ENCODE results near the gene PAK5. TPM values are rescaled to one million over a fixed set of nuclear protein-coding genes. Genes with fewer than 3 reads are reported as not detected.
"Not testable (repeated sequence)": the region's sequence is repeated elsewhere in the genome, so short reads cannot be mapped to it uniquely, and the experiment has no call there.

PAK5 gene
- total RNA-seq, 5 donors from 2014 or later (not counting 1 experiment from before 2014, with no cell fraction given) = not detected

GRCh38 chr20:9660236-9660868 lies 178.5 kb downstream of the PAK5 start:
- ATAC-seq (replicated peaks in 1 of 4) (no peak), DNase-seq (no peak)
- H3K27ac Mint-ChIP-seq = no peak overlapping the region

GRCh38 chr20:9647741-9648140 lies 191.1 kb downstream of the PAK5 start:
- Histone ChIP-seq H3K27ac (ENCODE audit: low read length) (no peak overlapping the region), H3K4me1 (ENCODE audit: control insufficient read depth in 1 of 2, extremely low read depth in 1 of 2, insufficient read depth in 2 of 2, low read length in 2 of 2) (no peaks in the 10 kb centered on the region), H3K27me3 (replicated peaks in 1 of 2; ENCODE audit: control insufficient read depth in 2 of 2, extremely low read depth in 1 of 2, insufficient read depth in 2 of 2, low read length in 1 of 2) (no peaks in the 10 kb centered on the region), H3K36me3 (ENCODE audit: control insufficient read depth in 2 of 2, extremely low read depth in 1 of 2, insufficient read depth in 1 of 2, low read length in 1 of 2) (no peaks in the 10 kb centered on the region), H3K4me3 (ENCODE audit: control insufficient read depth in 1 of 2, extremely low read depth in 1 of 2, low read length in 1 of 2) (no peak overlapping the region), H3K9me3 (no peaks in the 10 kb centered on the region)
- WGBS (ENCODE audit: insufficient coverage) = no CpG with 5 or more reads among the region's 2 CpGs
- ChIA-PET CTCF (no interaction called here), POLR2A (no interaction called here)
- no peaks in the 10 kb centered on the region for H3K27me3 Mint-ChIP-seq
- no peaks in the 10 kb centered on the region for H3K4me1 Mint-ChIP-seq
- H3K27ac Mint-ChIP-seq = no peak overlapping the region
- DNase-seq (no peak), ATAC-seq (replicated peaks in 1 of 4) (no peak)
- no peaks in the 10 kb centered on the region for H3K36me3 Mint-ChIP-seq
- no peak overlapping the region for H3K4me3 Mint-ChIP-seq
- H3K9me3 Mint-ChIP-seq = peaks cover 0 to 2% (median 0%) of the 10 kb centered on the region in 3 donors

More at GRCh38 chr20:9660236-9660868, 178.5 kb downstream of the PAK5 start:
- peaks cover 8 to 9% (median 9%) of the 10 kb centered on the region in 3 donors for H3K9me3 Mint-ChIP-seq
- no peaks in the 10 kb centered on the region for H3K9me3 ChIP-seq
- no peaks in the 10 kb centered on the region for H3K27me3 ChIP-seq (replicated peaks in 1 of 2; ENCODE audit: control insufficient read depth in 2 of 2, extremely low read depth in 1 of 2, insufficient read depth in 2 of 2, low read length in 1 of 2)
- H3K36me3 ChIP-seq (ENCODE audit: control insufficient read depth in 2 of 2, extremely low read depth in 1 of 2, insufficient read depth in 1 of 2, low read length in 1 of 2) = no peaks in the 10 kb centered on the region
- no peak overlapping the region for H3K27ac ChIP-seq (ENCODE audit: low read length)
- H3K4me3 Mint-ChIP-seq = no peak overlapping the region
- H3K4me3 ChIP-seq (ENCODE audit: control insufficient read depth in 1 of 2, extremely low read depth in 1 of 2, low read length in 1 of 2) = no peak overlapping the region
- 61% methylated on average over 4 of the region's 8 CpGs for WGBS (ENCODE audit: insufficient coverage)
- POLR2A ChIA-PET = no interaction called here
- H3K4me1 ChIP-seq (ENCODE audit: control insufficient read depth in 1 of 2, extremely low read depth in 1 of 2, insufficient read depth in 2 of 2, low read length in 2 of 2) = no peaks in the 10 kb centered on the region
- no peaks in the 10 kb centered on the region for H3K36me3 Mint-ChIP-seq
- no peaks in the 10 kb centered on the region for H3K4me1 Mint-ChIP-seq
- CTCF ChIA-PET = no interaction called here
- H3K27me3 Mint-ChIP-seq = no peaks in the 10 kb centered on the region

- Histone ChIP-seq H3K9me3 (no peaks in the 10 kb centered on the region), H3K4me1 (ENCODE audit: control insufficient read depth in 1 of 2, extremely low read depth in 1 of 2, insufficient read depth in 2 of 2, low read length in 2 of 2) (no peaks in the 10 kb centered on the region), H3K27me3 (replicated peaks in 1 of 2; ENCODE audit: control insufficient read depth in 2 of 2, extremely low read depth in 1 of 2, insufficient read depth in 2 of 2, low read length in 1 of 2) (no peaks in the 10 kb centered on the region), H3K36me3 (ENCODE audit: control insufficient read depth in 2 of 2, extremely low read depth in 1 of 2, insufficient read depth in 1 of 2, low read length in 1 of 2) (no peaks in the 10 kb centered on the region), H3K27ac (ENCODE audit: low read length) (no peak overlapping the region), H3K4me3 (ENCODE audit: control insufficient read depth in 1 of 2, extremely low read depth in 1 of 2, low read length in 1 of 2) (no peak overlapping the region)
- no peak overlapping the region for H3K4me3 Mint-ChIP-seq
- DNase-seq = no peak
- H3K27me3 Mint-ChIP-seq = no peaks in the 10 kb centered on the region
- no peak for ATAC-seq (replicated peaks in 1 of 4)
- no peaks in the 10 kb centered on the region for H3K36me3 Mint-ChIP-seq
- H3K9me3 Mint-ChIP-seq = no peaks in the 10 kb centered on the region
- CTCF ChIA-PET = no interaction called here
- 100% methylated on average over 1 of the region's 3 CpGs for WGBS (ENCODE audit: insufficient coverage)
- H3K4me1 Mint-ChIP-seq = no peaks in the 10 kb centered on the region
- no peak overlapping the region for H3K27ac Mint-ChIP-seq
- POLR2A ChIA-PET = no interaction called here
Observed at GRCh38 chr20:9646375-9646774, 192.5 kb downstream of the PAK5 start.

GRCh38 chr20:9642882-9643281 lies 196.0 kb downstream of the PAK5 start:
- peaks cover 0 to 4% (median 3%) of the 10 kb centered on the region in 3 donors for H3K9me3 Mint-ChIP-seq
- H3K27ac Mint-ChIP-seq = no peak overlapping the region
- no peaks in the 10 kb centered on the region for H3K36me3 Mint-ChIP-seq
- DNase-seq = no peak
- H3K27me3 ChIP-seq (replicated peaks in 1 of 2; ENCODE audit: control insufficient read depth in 2 of 2, extremely low read depth in 1 of 2, insufficient read depth in 2 of 2, low read length in 1 of 2) = no peaks in the 10 kb centered on the region
- no peaks in the 10 kb centered on the region for H3K36me3 ChIP-seq (ENCODE audit: control insufficient read depth in 2 of 2, extremely low read depth in 1 of 2, insufficient read depth in 1 of 2, low read length in 1 of 2)
- CTCF ChIA-PET = no interaction called here
- POLR2A ChIA-PET = no interaction called here
- no peaks in the 10 kb centered on the region for H3K4me1 ChIP-seq (ENCODE audit: control insufficient read depth in 1 of 2, extremely low read depth in 1 of 2, insufficient read depth in 2 of 2, low read length in 2 of 2)
- H3K4me3 ChIP-seq (ENCODE audit: control insufficient read depth in 1 of 2, extremely low read depth in 1 of 2, low read length in 1 of 2) = no peak overlapping the region
- no peaks in the 10 kb centered on the region for H3K9me3 ChIP-seq
- H3K4me3 Mint-ChIP-seq = no peak overlapping the region
- ATAC-seq (replicated peaks in 1 of 4) = no peak
- no peak overlapping the region for H3K27ac ChIP-seq (ENCODE audit: low read length)
- no peaks in the 10 kb centered on the region for H3K27me3 Mint-ChIP-seq
- H3K4me1 Mint-ChIP-seq = no peaks in the 10 kb centered on the region

- H3K4me1 ChIP-seq (ENCODE audit: control insufficient read depth in 1 of 2, extremely low read depth in 1 of 2, insufficient read depth in 2 of 2, low read length in 2 of 2); H3K4me1 Mint-ChIP-seq; H3K4me3 Mint-ChIP-seq; H3K27me3 Mint-ChIP-seq; CTCF ChIA-PET; H3K27me3 ChIP-seq (replicated peaks in 1 of 2; ENCODE audit: control insufficient read depth in 2 of 2, extremely low read depth in 1 of 2, insufficient read depth in 2 of 2, low read length in 1 of 2); H3K36me3 Mint-ChIP-seq; H3K4me3 ChIP-seq (ENCODE audit: control insufficient read depth in 1 of 2, extremely low read depth in 1 of 2, low read length in 1 of 2); POLR2A ChIA-PET; H3K27ac Mint-ChIP-seq; H3K36me3 ChIP-seq (ENCODE audit: control insufficient read depth in 2 of 2, extremely low read depth in 1 of 2, insufficient read depth in 1 of 2, low read length in 1 of 2); H3K27ac ChIP-seq (ENCODE audit: low read length); H3K9me3 Mint-ChIP-seq; ATAC-seq (replicated peaks in 1 of 4); DNase-seq; H3K9me3 ChIP-seq: not testable (repeated sequence)
- WGBS (ENCODE audit: insufficient coverage) = 97% methylated on average over 5 of the region's 26 CpGs
Observed at GRCh38 chr20:9641499-9642000, 197.3 kb downstream of the PAK5 start.

GRCh38 chr20:9637889-9638288 lies 201.0 kb downstream of the PAK5 start:
- WGBS (ENCODE audit: insufficient coverage) = no CpG with 5 or more reads among the region's 2 CpGs
- no peak overlapping the region for H3K27ac ChIP-seq (ENCODE audit: low read length)
- no peaks in the 10 kb centered on the region for H3K36me3 ChIP-seq (ENCODE audit: control insufficient read depth in 2 of 2, extremely low read depth in 1 of 2, insufficient read depth in 1 of 2, low read length in 1 of 2)
- H3K4me1 ChIP-seq (ENCODE audit: control insufficient read depth in 1 of 2, extremely low read depth in 1 of 2, insufficient read depth in 2 of 2, low read length in 2 of 2) = no peaks in the 10 kb centered on the region
- Mint-ChIP-seq H3K36me3 (no peaks in the 10 kb centered on the region), H3K27ac (no peak overlapping the region), H3K4me1 (no peaks in the 10 kb centered on the region), H3K4me3 (no peak overlapping the region), H3K27me3 (no peaks in the 10 kb centered on the region), H3K9me3 (peaks cover 0 to 6% (median 4%) of the 10 kb centered on the region in 3 donors)
- no peak overlapping the region for H3K4me3 ChIP-seq (ENCODE audit: control insufficient read depth in 1 of 2, extremely low read depth in 1 of 2, low read length in 1 of 2)
- ChIA-PET CTCF (no interaction called here), POLR2A (no interaction called here)
- no peaks in the 10 kb centered on the region for H3K9me3 ChIP-seq
- no peaks in the 10 kb centered on the region for H3K27me3 ChIP-seq (replicated peaks in 1 of 2; ENCODE audit: control insufficient read depth in 2 of 2, extremely low read depth in 1 of 2, insufficient read depth in 2 of 2, low read length in 1 of 2)
- no peak for ATAC-seq (replicated peaks in 1 of 4)
- no peak for DNase-seq

GRCh38 chr20:9635750-9636149 lies 203.1 kb downstream of the PAK5 start:
- Histone ChIP-seq H3K27me3 (replicated peaks in 1 of 2; ENCODE audit: control insufficient read depth in 2 of 2, extremely low read depth in 1 of 2, insufficient read depth in 2 of 2, low read length in 1 of 2) (no peaks in the 10 kb centered on the region), H3K9me3 (no peaks in the 10 kb centered on the region), H3K4me1 (ENCODE audit: control insufficient read depth in 1 of 2, extremely low read depth in 1 of 2, insufficient read depth in 2 of 2, low read length in 2 of 2) (no peaks in the 10 kb centered on the region), H3K27ac (ENCODE audit: low read length) (no peak overlapping the region), H3K36me3 (ENCODE audit: control insufficient read depth in 2 of 2, extremely low read depth in 1 of 2, insufficient read depth in 1 of 2, low read length in 1 of 2) (no peaks in the 10 kb centered on the region), H3K4me3 (ENCODE audit: control insufficient read depth in 1 of 2, extremely low read depth in 1 of 2, low read length in 1 of 2) (no peak overlapping the region)
- Mint-ChIP-seq H3K36me3 (no peaks in the 10 kb centered on the region), H3K27ac (no peak overlapping the region), H3K4me3 (no peak overlapping the region), H3K4me1 (no peaks in the 10 kb centered on the region), H3K27me3 (no peaks in the 10 kb centered on the region), H3K9me3 (peaks cover 0 to 6% (median 4%) of the 10 kb centered on the region in 3 donors)
- no peak for ATAC-seq (replicated peaks in 1 of 4)
- POLR2A ChIA-PET = no interaction called here
- no peak for DNase-seq
- no CpG with 5 or more reads among the region's 1 CpG for WGBS (ENCODE audit: insufficient coverage)
- CTCF ChIA-PET = interaction anchor here in 1 of 2 donors (1.0 kb wide), 1 partner anchor 22 kb away, joined by 3 read pairs; no protein-coding TSS in a partner anchor
